ENCODE results near the gene OR11H1. TPM values are rescaled to one million over a fixed set of nuclear protein-coding genes. Genes with fewer than 3 reads are reported as not detected.
"Not testable (repeated sequence)": the region's sequence is repeated elsewhere in the genome, so short reads cannot be mapped to it uniquely, and the experiment has no call there.

Gene OR11H1, protein sequence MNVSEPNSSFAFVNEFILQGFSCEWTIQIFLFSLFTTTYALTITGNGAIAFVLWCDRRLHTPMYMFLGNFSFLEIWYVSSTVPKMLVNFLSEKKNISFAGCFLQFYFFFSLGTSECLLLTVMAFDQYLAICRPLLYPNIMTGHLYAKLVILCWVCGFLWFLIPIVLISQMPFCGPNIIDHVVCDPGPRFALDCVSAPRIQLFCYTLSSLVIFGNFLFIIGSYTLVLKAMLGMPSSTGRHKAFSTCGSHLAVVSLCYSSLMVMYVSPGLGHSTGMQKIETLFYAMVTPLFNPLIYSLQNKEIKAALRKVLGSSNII
- not detected for polyA plus RNA-seq (ENCODE audit: insufficient read length)

DNA sequence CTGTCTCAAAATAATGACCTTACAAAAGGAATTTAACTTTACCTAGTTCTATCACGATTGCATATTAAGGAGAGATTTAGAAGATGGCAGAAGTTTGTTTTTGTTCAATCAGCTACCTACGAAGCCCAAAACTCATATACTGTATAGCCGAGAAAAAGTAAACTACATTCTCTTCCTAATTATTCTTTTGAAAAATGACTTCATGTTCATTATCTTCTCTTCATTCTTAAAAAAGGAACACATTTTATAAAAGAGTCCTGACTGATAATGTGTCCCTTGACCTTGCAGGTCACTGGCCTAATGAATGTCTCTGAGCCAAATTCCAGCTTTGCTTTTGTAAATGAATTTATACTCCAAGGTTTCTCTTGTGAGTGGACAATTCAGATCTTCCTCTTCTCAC, at the start of gene OR11H1:
Gene OR11H1, plus strand, starts transcription at position 301 of the 400 bp plus-strand sequence. Its CDS starts 0 bp downstream, at position 301.
- not testable (repeated sequence) for DNase-seq

DNA sequence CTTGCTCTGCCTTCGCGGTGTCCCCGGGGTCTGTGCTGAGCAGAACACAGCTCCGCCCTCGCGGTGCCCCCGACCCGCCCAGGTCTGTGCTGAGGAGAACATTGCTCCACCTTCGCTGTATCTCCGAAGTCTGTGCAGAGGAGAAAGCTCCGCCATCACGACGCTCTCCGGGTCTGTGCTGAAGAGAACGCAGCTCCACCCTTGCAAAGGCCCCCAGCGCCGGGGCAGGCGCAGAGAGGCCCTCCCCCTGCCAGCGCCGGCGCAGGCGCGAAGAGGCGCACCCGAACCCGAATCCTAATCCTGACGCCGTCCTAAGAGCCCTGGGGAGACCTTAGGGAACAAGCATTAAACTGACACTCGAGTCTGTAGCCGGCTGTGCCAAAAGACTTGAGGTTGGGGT, 18.0 kb upstream of the OR11H1 start:
- not testable (repeated sequence) for DNase-seq

DNA sequence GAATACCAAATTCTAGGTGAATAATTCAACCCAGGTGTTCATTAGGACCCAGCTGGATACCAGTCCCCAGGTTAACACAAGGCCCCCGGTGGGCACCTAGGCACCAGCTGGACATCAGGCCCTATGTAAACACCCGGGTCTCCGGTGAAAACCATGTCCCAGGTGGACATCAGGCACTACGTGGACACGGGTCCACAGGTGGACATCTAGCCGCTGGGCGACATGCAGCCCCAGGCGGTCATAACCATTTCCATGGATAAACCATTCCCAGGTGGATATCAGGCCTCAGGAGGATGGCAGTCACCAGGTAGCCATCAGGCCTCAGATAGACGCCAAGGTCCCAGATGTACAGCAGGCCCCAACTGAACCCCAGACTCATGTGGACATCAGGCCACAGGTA, 12.1 kb upstream of the OR11H1 start:
- DNase-seq, result not testable (repeated sequence)

DNA sequence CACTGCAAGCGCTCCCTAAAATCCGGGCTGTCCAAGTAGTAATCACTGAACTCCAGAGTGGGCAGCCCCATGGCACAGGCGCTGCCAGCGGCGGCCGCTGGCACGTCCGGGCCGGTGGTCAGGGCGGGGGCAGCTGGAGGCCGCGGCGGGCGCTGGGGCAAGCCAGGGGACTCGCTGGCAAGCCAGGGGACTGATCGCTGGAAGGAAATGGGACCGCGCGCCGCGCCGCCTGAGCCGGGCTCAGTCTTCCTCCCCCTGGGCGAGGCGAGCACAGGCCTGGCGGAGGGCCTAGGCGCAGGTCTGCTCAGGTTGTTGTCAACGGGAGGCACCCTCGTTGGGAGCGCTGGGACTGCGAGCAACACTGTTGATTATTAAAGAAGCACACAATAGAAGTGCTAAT, 25.8 kb downstream of the OR11H1 start:
- DNase-seq, result not testable (repeated sequence)

DNA sequence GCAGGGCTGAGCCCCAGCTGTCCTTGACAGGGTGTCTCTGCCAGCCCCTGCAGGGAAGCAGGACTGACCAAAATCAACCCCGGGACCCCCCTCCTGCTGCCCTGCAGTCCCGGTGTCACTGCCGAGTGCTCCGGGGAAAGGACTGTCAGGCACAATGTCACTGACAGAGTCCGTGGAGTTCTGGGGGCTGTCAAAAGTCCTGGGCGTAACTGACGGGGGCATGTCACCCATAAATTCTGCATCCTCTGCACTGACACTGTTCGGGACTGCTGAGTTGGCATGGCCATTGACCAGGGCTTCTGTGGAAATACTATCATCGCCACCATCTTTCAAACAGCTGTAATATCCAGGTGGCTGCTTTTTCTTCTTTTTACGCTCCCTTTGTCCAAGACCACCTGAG, 35.5 kb downstream of the OR11H1 start:
- not testable (repeated sequence) for DNase-seq

DNA sequence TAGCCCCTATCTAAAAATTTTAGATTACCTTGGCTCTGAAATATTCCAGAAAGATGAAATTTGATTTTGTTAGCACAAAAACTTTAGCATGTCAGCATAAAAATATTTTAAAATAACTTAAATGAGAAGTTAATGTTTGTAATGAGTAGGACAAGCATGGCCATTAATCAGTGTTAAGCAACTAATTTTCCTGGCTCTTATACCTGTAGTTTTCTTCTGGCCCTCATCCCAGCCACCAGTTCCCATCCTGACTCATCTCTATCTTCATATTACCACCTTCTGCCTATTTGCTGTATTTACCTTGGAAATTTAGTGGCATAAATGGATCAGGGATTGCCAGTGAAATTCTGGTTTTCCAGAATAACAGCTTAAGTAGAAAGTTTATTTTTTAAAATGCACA, 37.1 kb downstream of the OR11H1 start:
- not testable (repeated sequence) for DNase-seq

Other genes with a start within 250 kb of the OR11H1 start
- not detected for gene POTEH, start 161.8 kb downstream of the OR11H1 start, polyA plus RNA-seq (ENCODE audit: insufficient read length)